Activated CD4-positive, alpha-beta T cell treated with anti-CD3 and anti-CD28 coated beads, Interleukin-2, Interleukin-4, amounts not matched to agents 100 ng/mL and 50 ng/mL, durations not matched to agents 16 hours and 8 hours (primary cell): ENCODE data around the gene MAPK1IP1L.
"Not testable (repeated sequence)": the region's sequence is repeated elsewhere in the genome, so short reads cannot be mapped to it uniquely, and the experiment has no call there.

Source experiments
- DNase-seq: peaks from one replicate; pipeline ENCODE4 v3.0.0-alpha.2; 2020; ENCODE audit warnings: low spot score

The MAPK1IP1L gene

DNA sequence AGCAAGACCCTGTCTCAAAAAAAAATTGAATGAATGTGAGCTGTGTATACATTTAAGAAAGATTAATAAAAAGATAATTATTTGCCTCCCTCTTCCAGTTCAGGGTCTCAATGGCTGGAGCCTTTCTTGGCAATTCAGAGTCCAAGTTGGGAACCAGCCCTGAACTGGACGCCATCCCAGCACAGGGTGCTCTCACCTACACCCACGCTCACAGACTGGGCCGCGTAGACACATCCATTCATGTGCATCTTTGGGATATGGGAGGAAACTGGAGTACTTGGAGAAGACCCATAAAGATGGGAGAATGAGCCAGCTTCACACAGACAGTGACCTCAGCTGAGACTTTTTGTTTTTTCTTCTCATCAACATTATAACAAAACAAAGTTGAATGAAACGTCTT, 6.5 kb downstream of the MAPK1IP1L start:
- DNase-seq: no peak

- DNase-seq: no peak
These were observed 7.9 kb downstream of the MAPK1IP1L start for GRCh38 chr14:55059333-55059732.

GRCh38 chr14:55062517-55063351, 11.3 kb downstream of the MAPK1IP1L start:
- DNase-seq: no peak

DNA sequence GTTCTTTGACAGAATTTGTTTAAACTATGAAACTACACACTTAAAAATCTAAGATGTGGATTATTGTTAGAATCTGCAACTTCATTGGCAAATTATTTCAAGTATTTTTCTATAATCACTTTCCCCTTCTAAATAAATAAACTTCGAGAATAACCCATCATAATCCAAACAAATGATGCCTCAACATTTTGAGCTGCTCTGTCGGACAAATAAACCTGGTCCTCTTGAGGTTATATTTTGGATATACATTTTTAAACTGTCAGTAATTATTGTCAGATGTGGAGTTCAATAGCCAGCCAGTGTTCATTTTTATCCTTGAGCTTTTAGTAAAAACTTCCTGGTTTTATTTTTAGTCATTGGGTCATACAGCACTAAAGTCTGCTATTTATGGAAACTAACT, 13.4 kb downstream of the MAPK1IP1L start:
- not testable (repeated sequence) for DNase-seq

GRCh38 chr14:55065411-55065810, 14.0 kb downstream of the MAPK1IP1L start:
- DNase-seq: no peak

- no peak for DNase-seq
These were observed 14.8 kb downstream of the MAPK1IP1L start for GRCh38 chr14:55066223-55066622.

DNA sequence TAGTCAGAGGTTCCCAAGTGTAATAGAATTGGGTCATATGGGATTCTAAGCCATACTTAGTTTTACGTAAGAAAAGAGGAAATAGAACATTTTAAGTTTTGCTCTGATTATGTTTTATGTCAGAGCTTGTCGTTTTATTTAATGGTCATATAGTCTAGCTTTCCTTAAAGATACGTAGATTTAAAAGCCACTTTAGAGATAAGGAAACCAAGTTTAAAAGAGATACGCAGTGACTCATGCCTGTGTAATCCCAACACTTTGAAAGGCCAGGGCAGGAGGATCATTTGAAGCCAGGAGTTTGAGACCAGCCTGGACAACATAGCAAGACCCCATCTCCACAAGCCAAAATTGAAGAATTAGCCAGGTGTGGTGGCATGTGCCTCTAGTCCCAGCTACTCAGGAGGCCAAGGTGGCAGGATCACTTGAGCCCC, 19.5 kb downstream of the MAPK1IP1L start:
- no peak for DNase-seq

- peak; percentile 43 for DNase-seq
These were observed 20.6 kb downstream of the MAPK1IP1L start for GRCh38 chr14:55071870-55072640.

- DNase-seq: no peak
These were observed 22.4 kb downstream of the MAPK1IP1L start for GRCh38 chr14:55073856-55074255.

DNA sequence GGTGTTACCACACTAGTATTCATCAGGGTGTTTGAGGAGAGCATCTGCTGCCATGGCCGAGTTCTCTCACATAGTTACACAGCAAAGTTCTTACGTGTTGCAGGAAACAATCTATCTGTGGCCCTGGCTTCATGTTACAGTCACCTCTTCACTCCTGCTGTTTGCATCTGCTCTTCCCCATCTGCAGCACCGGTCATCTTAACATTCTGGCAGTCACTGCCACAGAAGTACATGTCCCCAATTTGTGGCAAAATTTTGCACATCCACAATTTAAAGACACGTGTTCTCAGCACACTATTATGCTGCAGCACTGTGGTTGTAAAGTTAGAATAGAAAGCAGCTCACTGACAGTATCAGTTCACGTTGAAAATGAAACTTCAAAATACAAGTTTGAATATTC, 23.2 kb downstream of the MAPK1IP1L start:
- peak; percentile 49 for DNase-seq

DNA sequence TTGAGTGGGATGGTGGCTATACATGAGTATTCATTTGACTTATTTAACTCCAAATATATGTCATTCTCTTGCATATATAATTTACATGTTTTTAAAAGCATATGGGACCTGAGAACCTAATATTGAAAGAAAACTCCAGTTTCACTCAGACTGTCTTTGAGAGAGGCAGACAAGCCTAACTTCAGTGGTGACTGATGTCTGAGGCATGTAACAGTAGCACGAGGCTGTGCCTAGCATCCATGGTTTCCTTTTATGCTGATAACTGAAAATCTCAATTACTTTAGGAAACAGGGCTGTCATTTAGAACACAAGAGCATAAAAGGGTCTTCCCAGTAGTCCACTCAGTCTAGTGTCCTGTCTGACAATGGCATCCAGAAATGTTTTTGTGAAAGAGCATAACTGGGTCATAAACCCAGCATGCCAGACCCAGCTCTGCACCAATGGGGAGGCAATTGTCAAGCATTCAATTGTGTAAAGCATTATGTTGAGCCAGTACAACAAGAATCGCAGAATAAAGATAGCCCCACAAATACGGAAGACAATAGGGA, 24.3 kb downstream of the MAPK1IP1L start:
- DNase-seq: no peak

- DNase-seq: peak; percentile 46
These were observed 26.0 kb downstream of the MAPK1IP1L start for GRCh38 chr14:55077170-55078151.

DNA sequence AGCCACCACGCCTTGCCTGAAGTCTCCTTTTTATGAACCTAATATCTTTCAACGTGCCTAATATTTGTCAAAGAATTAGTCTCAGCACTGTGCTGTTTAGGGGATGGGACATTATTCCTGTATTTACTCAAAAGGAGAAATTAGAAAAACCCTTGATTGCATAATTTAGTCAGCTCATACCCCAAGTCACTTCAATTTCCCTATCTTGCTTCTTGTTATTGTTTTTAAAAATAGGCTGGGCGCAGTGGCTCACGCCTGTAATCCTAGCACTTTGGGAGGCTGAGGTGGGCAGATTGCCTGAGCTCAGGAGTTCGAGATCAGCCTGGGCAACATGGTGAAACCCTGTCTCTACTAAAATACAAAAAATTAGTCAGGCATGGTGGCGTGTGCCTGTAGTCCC, 28.5 kb downstream of the MAPK1IP1L start:
- DNase-seq: not testable (repeated sequence)

GRCh38 chr14:55084401-55085059, 33.1 kb downstream of the MAPK1IP1L start:
- DNase-seq: no peak

GRCh38 chr14:55085060-55085660, 33.7 kb downstream of the MAPK1IP1L start:
- DNase-seq: no peak

- DNase-seq: no peak
These were observed 35.5 kb downstream of the MAPK1IP1L start for GRCh38 chr14:55086938-55087337.

- no peak for DNase-seq
These were observed 36.9 kb downstream of the MAPK1IP1L start for GRCh38 chr14:55088356-55088755.

GRCh38 chr14:55092341-55092740, 40.9 kb downstream of the MAPK1IP1L start:
- DNase-seq: no peak

- no peak for DNase-seq
These were observed 43.1 kb downstream of the MAPK1IP1L start for GRCh38 chr14:55094292-55095157.
